ENCODE data around the gene ACO2. TPM values are rescaled to one million over a fixed set of nuclear protein-coding genes. Genes with fewer than 3 reads are reported as not detected.

ACO2 gene
- 100 to 1,000 TPM in 1 of 6 donors, 10 to 100 TPM in 5; 51.3 to 102 (median 83.4) TPM for total RNA-seq

GRCh38 chr22:41468381-41469217 is at the start of gene ACO2, which contains the start of gene PHF5A:
Gene ACO2, plus strand, starts transcription at chr22:41469117. Its CDS starts 30 bp downstream, at chr22:41469147.
Gene PHF5A, minus strand, starts transcription at chr22:41468692. Its CDS starts 39 bp downstream, at chr22:41468653.
- ATAC-seq (ENCODE audit: low FRiP score in 2 of 2) (peak; percentile 99), DNase-seq (peak; percentile 94 to 96)
- 0% methylated on average over 27 to 37 of the region's 51 CpGs for WGBS, 2 donors
- Histone ChIP-seq H3K4me1 (peaks cover 14 to 28% (median 20%) of the 10 kb centered on the region in 4 donors), H3K27me3 (no peaks in the 10 kb centered on the region), H3K4me3 (peak within 1 kb of the TSS; percentile 74 to 100 (median 100)), H3K9me3 (no peaks in the 10 kb centered on the region), H3K36me3 (peaks cover 25 to 41% (median 38%) of the 10 kb centered on the region in 4 donors), H3K27ac (peak within 1 kb of the TSS; percentile 91 to 97 (median 96))
- TF ChIP-seq POLR2A (IDR thresholded peaks at IDR 0.05) (peak in 3 of 4 donors; percentile 54 to 66 (median 57)), EP300 (IDR thresholded peaks at IDR 0.05) (peak in 2 of 4 donors; percentile 2 to 69), POLR2AphosphoS5 (IDR thresholded peaks at IDR 0.05) (peak; percentile 91 to 94)
- TF ChIP-seq, protein P1, sequence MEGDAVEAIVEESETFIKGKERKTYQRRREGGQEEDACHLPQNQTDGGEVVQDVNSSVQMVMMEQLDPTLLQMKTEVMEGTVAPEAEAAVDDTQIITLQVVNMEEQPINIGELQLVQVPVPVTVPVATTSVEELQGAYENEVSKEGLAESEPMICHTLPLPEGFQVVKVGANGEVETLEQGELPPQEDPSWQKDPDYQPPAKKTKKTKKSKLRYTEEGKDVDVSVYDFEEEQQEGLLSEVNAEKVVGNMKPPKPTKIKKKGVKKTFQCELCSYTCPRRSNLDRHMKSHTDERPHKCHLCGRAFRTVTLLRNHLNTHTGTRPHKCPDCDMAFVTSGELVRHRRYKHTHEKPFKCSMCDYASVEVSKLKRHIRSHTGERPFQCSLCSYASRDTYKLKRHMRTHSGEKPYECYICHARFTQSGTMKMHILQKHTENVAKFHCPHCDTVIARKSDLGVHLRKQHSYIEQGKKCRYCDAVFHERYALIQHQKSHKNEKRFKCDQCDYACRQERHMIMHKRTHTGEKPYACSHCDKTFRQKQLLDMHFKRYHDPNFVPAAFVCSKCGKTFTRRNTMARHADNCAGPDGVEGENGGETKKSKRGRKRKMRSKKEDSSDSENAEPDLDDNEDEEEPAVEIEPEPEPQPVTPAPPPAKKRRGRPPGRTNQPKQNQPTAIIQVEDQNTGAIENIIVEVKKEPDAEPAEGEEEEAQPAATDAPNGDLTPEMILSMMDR (IDR thresholded peaks at IDR 0.05): peak in 2 of 6 experiments; percentile 19 to 23

DNA sequence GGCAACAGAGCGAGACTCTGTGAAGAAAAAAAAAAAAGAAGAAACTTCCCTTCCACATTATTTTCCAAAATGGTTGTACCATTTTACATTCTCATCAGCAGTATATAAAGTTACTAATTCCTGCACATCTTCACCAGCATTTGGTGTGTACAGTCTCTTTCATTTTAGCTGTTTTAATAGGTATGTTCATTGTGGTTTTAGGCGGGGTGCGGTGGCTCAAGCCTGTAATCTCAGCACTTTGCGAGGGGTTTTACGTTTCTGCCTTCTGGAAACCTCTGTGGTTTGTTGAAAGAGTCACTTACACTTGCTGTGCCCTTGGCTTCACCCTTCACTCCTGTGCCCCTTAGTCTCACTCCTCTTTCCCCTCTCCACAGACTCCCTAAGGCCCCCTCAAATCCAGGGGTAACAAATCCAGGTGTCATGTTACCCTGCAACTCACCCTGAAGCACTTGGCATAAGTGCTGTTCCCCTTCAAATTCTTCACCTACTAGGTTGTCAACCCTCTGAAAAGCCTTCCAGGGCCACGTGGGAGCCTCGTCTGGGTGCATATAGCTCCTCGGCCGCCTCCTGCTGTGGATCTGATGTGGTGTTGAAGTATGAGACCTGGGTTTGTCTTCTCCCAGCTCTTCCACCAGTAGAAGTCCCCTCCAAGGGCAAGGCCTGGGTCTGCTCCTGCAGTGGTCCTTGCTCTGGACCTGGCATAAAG is 43.1 kb upstream of the ACO2 start:
- peaks cover 0 to 55% (median 4%) of the 10 kb centered on the region in 4 donors for H3K36me3 ChIP-seq
- H3K4me1 ChIP-seq: peaks cover 0 to 7% (median 0%) of the 10 kb centered on the region in 4 donors
- WGBS, 2 donors: 55 to 73% methylated on average over 6 to 9 of the region's 9 CpGs
- no peak overlapping the region for H3K4me3 ChIP-seq
- no peaks in the 10 kb centered on the region for H3K9me3 ChIP-seq
- H3K27me3 ChIP-seq: no peaks in the 10 kb centered on the region
- TF ChIP-seq POLR2A (IDR thresholded peaks at IDR 0.05) (no peak), EP300 (IDR thresholded peaks at IDR 0.05) (no peak), POLR2AphosphoS5 (IDR thresholded peaks at IDR 0.05) (no peak)
- TF ChIP-seq, protein P1 (IDR thresholded peaks at IDR 0.05): no peak
- DNase-seq (peak in 1 of 2 donors; percentile 59), ATAC-seq (ENCODE audit: low FRiP score in 2 of 2) (peak in 1 of 2 donors; percentile 17)
- H3K27ac ChIP-seq: peak overlapping the region in 2 of 4 donors; percentile 8 to 35

- Histone ChIP-seq H3K27ac (no peak overlapping the region), H3K36me3 (peaks cover 0 to 63% (median 20%) of the 10 kb centered on the region in 4 donors), H3K27me3 (no peaks in the 10 kb centered on the region), H3K4me3 (no peak overlapping the region), H3K9me3 (no peaks in the 10 kb centered on the region), H3K4me1 (peaks cover 0 to 9% (median 3%) of the 10 kb centered on the region in 4 donors)
- DNase-seq (no peak), ATAC-seq (ENCODE audit: low FRiP score in 2 of 2) (no peak)
- 93 to 98% methylated on average over 9 to 13 of the region's 13 CpGs for WGBS, 2 donors
- no peak for TF ChIP-seq EP300 (IDR thresholded peaks at IDR 0.05)
- no peak for TF ChIP-seq POLR2AphosphoS5 (IDR thresholded peaks at IDR 0.05)
- TF ChIP-seq, protein P1 (IDR thresholded peaks at IDR 0.05): no peak
- no peak for TF ChIP-seq POLR2A (IDR thresholded peaks at IDR 0.05)
Measured at GRCh38 chr22:41429232-41429950, 39.5 kb upstream of the ACO2 start.

DNA sequence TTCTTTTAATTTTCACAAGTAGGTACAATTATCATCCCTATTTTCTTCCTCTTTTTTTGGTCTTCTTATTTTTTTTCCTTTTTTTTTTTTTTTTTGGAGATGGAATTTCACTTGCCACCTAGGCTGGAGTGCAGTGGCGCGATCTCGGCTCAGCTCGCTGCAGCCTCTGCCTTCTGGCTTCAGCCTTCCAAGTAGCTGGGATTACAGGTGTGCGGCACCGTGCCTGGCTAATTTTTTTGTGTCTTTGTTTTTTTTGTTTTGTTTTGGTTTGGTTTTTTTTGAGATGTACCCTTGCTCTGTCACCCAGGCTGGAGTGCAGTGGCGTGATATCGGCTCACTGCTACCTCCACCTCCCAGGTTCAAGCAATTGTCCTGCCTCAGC is 39.0 kb upstream of the ACO2 start:
- peaks cover under 1 to 63% (median 23%) of the 10 kb centered on the region in 4 donors for H3K36me3 ChIP-seq
- H3K4me1 ChIP-seq: peaks cover 0 to 15% (median 6%) of the 10 kb centered on the region in 4 donors
- TF ChIP-seq, protein P1 (IDR thresholded peaks at IDR 0.05): no peak
- TF ChIP-seq POLR2A (IDR thresholded peaks at IDR 0.05) (no peak), EP300 (IDR thresholded peaks at IDR 0.05) (no peak), POLR2AphosphoS5 (IDR thresholded peaks at IDR 0.05) (no peak)
- no peak for ATAC-seq (ENCODE audit: low FRiP score in 2 of 2)
- no peaks in the 10 kb centered on the region for H3K27me3 ChIP-seq
- no peak for DNase-seq
- 97 to 99% methylated on average over 8 of the region's 8 CpGs for WGBS, 2 donors
- no peak overlapping the region for H3K4me3 ChIP-seq
- no peaks in the 10 kb centered on the region for H3K9me3 ChIP-seq
- H3K27ac ChIP-seq: no peak overlapping the region

Data from upper lobe of left lung (tissue), 6 donors.